ENCODE measurements around the gene PAPPA. TPM values are rescaled to one million over a fixed set of nuclear protein-coding genes. Genes with fewer than 3 reads are reported as not detected.

The PAPPA gene
- total and polyA plus RNA-seq, 9 of the 15 experiments (the other 6 are each of a cell fraction or from before 2014, with no cell fraction given), result 0.06 to 0.18 (median 0.11) TPM

- H4K20me1 ChIP-seq (replicated peaks; ENCODE audit: control insufficient read depth, insufficient read depth, low read length), result no peaks in the 10 kb centered on the region
- H3K9ac ChIP-seq (ENCODE audit: insufficient read depth in 1 of 2, low read depth in 2 of 2, low read length in 2 of 2), result no peak overlapping the region
- BruUV-seq (replicated peaks), result no TSS peak
- ATAC-seq, result no peak
- in situ Hi-C loops (cut with MboI) (no loop called here), intact Hi-C loops (cut with micrococcal nuclease) (no loop called here)
- no peaks in the 10 kb centered on the region for H3K36me3 ChIP-seq (ENCODE audit: control insufficient read depth, insufficient read depth, low read length)
- H3K27me3 ChIP-seq (ENCODE audit: control insufficient read depth in 2 of 2, insufficient read depth in 2 of 2, low read length in 2 of 2), result no peaks in the 10 kb centered on the region
- FAIRE-seq, result no peak
- TF ChIP-seq HMBOX1 (IDR thresholded peaks at IDR 0.05) (no peak), JUN (IDR thresholded peaks at IDR 0.05; ENCODE audit: borderline replicate concordance, low read depth, low read length) (0 out of 2 replicates have a peak, but pooled peaks have one; percentile 60), JUN (CRISPR knock-in tag; IDR thresholded peaks at IDR 0.05; ENCODE audit: borderline replicate concordance) (no peak), FOS (IDR thresholded peaks at IDR 0.05; ENCODE audit: extremely low read depth, insufficient read length) (peak; percentile 13), JUND (IDR thresholded peaks at IDR 0.05; ENCODE audit: borderline replicate concordance, low read depth, low read length) (peak; percentile 80), JUND (tag; IDR thresholded peaks at IDR 0.05; ENCODE audit: borderline replicate concordance, low read depth, low read length) (peak; percentile 73; the same call in 1 of the 3 replicates), HMG20A (CRISPR knock-in tag; conservative IDR thresholded peaks at IDR 0.05) (no peak), ATF3 (IDR thresholded peaks at IDR 0.05) (peak; percentile 43; the same call in 1 of the 2 replicates), ATF3 (CRISPR knock-in tag; conservative IDR thresholded peaks at IDR 0.05) (no peak), FOSL1 (tag; conservative IDR thresholded peaks at IDR 0.05) (peak; percentile 79)
- DNase-seq (ENCODE audit: extremely low read depth in 1 of 4, low spot score in 3 of 4), result peak in 1 of 4 experiments; percentile 9
- no peak overlapping the region for H3K4me3 ChIP-seq
- 20% methylated on average over 5 of the region's 5 CpGs for WGBS (ENCODE audit: insufficient coverage, low coverage, missing lambda C conversion rate)
- H3K4me1 ChIP-seq (replicated peaks in 1 of 2; ENCODE audit: control insufficient read depth in 2 of 2, insufficient read depth in 2 of 2, low read length in 2 of 2), result no peaks in the 10 kb centered on the region
- no peaks in the 10 kb centered on the region for H3K9me3 ChIP-seq (replicated peaks; ENCODE audit: control insufficient read depth, insufficient read depth, low read depth, low read length)
- no peaks in the 10 kb centered on the region for H3K9me1 ChIP-seq (ENCODE audit: control insufficient read depth, insufficient read depth, low read length)
- H3K27ac ChIP-seq (ENCODE audit: extremely low read depth, low read depth, low read length), result no peak overlapping the region
- no peak overlapping the region for H3K4me2 ChIP-seq (ENCODE audit: insufficient read depth, low read length)
- H3K79me2 ChIP-seq (ENCODE audit: control insufficient read depth, insufficient read depth, low read length), result no peaks in the 10 kb centered on the region
- ChIA-PET CTCF (ENCODE audit: low intra/inter-chr PET ratio) (no interaction called here), POLR2A (no interaction called here)
- no peak overlapping the region for H2AFZ ChIP-seq (ENCODE audit: low read depth, low read length)
These were observed 149.7 kb downstream of the PAPPA start for GRCh38 chr9:116303270-116303669.
